Measurements from ENCODE around the gene SLC30A5.

DNA sequence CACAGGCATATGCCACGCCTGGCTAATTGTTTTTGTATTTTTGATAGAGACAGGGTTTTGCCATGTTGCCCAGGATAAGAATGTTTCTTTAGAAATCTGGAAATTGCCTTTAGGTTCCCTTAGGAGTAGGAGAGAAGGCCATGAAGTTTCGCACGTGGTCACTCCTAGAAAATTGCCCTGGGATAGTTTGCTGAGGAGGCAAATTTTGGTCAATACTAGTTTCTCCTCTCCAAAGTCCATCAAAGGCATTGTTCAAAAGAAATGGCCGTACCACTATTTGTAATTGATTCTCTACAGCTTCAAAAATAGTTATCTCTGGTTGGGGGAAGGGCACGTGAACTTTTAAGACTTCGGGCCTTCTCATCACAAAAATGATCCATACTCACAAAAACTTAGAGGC is 845 bp upstream of the SLC30A5 start:
- TF ChIP-seq, protein P1, sequence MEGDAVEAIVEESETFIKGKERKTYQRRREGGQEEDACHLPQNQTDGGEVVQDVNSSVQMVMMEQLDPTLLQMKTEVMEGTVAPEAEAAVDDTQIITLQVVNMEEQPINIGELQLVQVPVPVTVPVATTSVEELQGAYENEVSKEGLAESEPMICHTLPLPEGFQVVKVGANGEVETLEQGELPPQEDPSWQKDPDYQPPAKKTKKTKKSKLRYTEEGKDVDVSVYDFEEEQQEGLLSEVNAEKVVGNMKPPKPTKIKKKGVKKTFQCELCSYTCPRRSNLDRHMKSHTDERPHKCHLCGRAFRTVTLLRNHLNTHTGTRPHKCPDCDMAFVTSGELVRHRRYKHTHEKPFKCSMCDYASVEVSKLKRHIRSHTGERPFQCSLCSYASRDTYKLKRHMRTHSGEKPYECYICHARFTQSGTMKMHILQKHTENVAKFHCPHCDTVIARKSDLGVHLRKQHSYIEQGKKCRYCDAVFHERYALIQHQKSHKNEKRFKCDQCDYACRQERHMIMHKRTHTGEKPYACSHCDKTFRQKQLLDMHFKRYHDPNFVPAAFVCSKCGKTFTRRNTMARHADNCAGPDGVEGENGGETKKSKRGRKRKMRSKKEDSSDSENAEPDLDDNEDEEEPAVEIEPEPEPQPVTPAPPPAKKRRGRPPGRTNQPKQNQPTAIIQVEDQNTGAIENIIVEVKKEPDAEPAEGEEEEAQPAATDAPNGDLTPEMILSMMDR (optimal IDR thresholded peaks at IDR 0.05 in 1 of 3, IDR thresholded peaks at IDR 0.05 in 1 of 3, conservative IDR thresholded peaks at IDR 0.05 in 1 of 3; ENCODE audit: extremely low read depth in 1 of 3, insufficient read depth in 2 of 3, low read length in 3 of 3), result no peak
- no peak for TF ChIP-seq EZH2 (IDR thresholded peaks at IDR 0.05; ENCODE audit: low read length)

Data from keratinocyte (primary cell).